GM03348 (cell line): ENCODE data around the gene STRIP2.
A peak's percentile ranks its signal among the peaks of the same experiment; 100 is the strongest.

Experiments
- DNase-seq: peaks from one replicate; pipeline ENCODE4 v3.0.0; 2012; ENCODE audit warnings: low spot score

STRIP2 gene

GRCh38 chr7:129497156-129497555 is 62.9 kb downstream of the STRIP2 start:
- DNase-seq = no peak

- DNase-seq = no peak
Observed at GRCh38 chr7:129498021-129498420, 63.8 kb downstream of the STRIP2 start.

- DNase-seq = no peak
Observed at GRCh38 chr7:129499999-129500398, 65.8 kb downstream of the STRIP2 start.

- DNase-seq = peak; percentile 93
Observed at GRCh38 chr7:129501760-129502707, 67.8 kb downstream of the STRIP2 start, which contains the start of gene SMKR1. Gene SMKR1, plus strand, starts transcription at chr7:129502531. Its CDS starts 294 bp downstream, at chr7:129502825.

- peak; percentile 23 for DNase-seq
Observed at GRCh38 chr7:129502708-129503685, 68.8 kb downstream of the STRIP2 start.

GRCh38 chr7:129503725-129504124 is 69.5 kb downstream of the STRIP2 start:
- no peak for DNase-seq

- DNase-seq = no peak
Observed at GRCh38 chr7:129512192-129512591, 78.0 kb downstream of the STRIP2 start.

GRCh38 chr7:129513546-129513945 is 79.3 kb downstream of the STRIP2 start:
- DNase-seq = no peak

GRCh38 chr7:129514683-129515082 is 80.5 kb downstream of the STRIP2 start:
- peak; percentile 57 for DNase-seq

- DNase-seq = no peak
Observed at GRCh38 chr7:129515381-129515780, 81.1 kb downstream of the STRIP2 start.

- no peak for DNase-seq
Observed at GRCh38 chr7:129517931-129518330, 83.7 kb downstream of the STRIP2 start.

GRCh38 chr7:129519464-129519863 is 85.2 kb downstream of the STRIP2 start:
- DNase-seq = no peak

GRCh38 chr7:129522088-129522970 is 88.1 kb downstream of the STRIP2 start:
- peak; percentile 40 for DNase-seq

- no peak for DNase-seq
Observed at GRCh38 chr7:129522971-129523340, 88.7 kb downstream of the STRIP2 start.

- no peak for DNase-seq
Observed at GRCh38 chr7:129523924-129524323, 89.7 kb downstream of the STRIP2 start.

GRCh38 chr7:129524405-129524804 is 90.2 kb downstream of the STRIP2 start:
- DNase-seq = peak; percentile 68

- no peak for DNase-seq
Observed at GRCh38 chr7:129525225-129525862, 91.1 kb downstream of the STRIP2 start.

- no peak for DNase-seq
Observed at GRCh38 chr7:129529643-129530042, 95.4 kb downstream of the STRIP2 start.

GRCh38 chr7:129530795-129531391 is 96.7 kb downstream of the STRIP2 start:
- peak; percentile 41 for DNase-seq

GRCh38 chr7:129531721-129532120 is 97.5 kb downstream of the STRIP2 start:
- DNase-seq = no peak

- DNase-seq = no peak
Observed at GRCh38 chr7:129532375-129532774, 98.1 kb downstream of the STRIP2 start.
